GM21619 (cell line): Measurements from ENCODE around the gene KDM1A.

Experiments used
- ATAC-seq: cut with Tn5 transposase; IDR thresholded peaks from one replicate; pipeline ENCODE4 v1.9.1; 2021; ENCODE audit not compliant: unreplicated experiment

KDM1A gene

GRCh38 chr1:23103001-23103889, 84.0 kb downstream of the KDM1A start:
- no peak for ATAC-seq

- ATAC-seq, result no peak
Measured at GRCh38 chr1:23108918-23109533, 89.8 kb downstream of the KDM1A start.

- no peak for ATAC-seq
Measured at GRCh38 chr1:23110391-23110790, 91.1 kb downstream of the KDM1A start.

GRCh38 chr1:23111600-23112535, 92.6 kb downstream of the KDM1A start:
- ATAC-seq, result no peak

- ATAC-seq, result no peak
Measured at GRCh38 chr1:23114424-23115079, 95.3 kb downstream of the KDM1A start.

- no peak for ATAC-seq
Measured at GRCh38 chr1:23116216-23116836, 97.1 kb downstream of the KDM1A start.

GRCh38 chr1:23116921-23117699, 97.8 kb downstream of the KDM1A start:
- ATAC-seq, result no peak

GRCh38 chr1:23118407-23118806, 99.1 kb downstream of the KDM1A start:
- no peak for ATAC-seq

- no peak for ATAC-seq
Measured at GRCh38 chr1:23118957-23119792, 99.9 kb downstream of the KDM1A start.

- no peak for ATAC-seq
Measured at GRCh38 chr1:23120383-23120782, 101.1 kb downstream of the KDM1A start.

GRCh38 chr1:23122023-23122748, 102.9 kb downstream of the KDM1A start:
- no peak for ATAC-seq

GRCh38 chr1:23122796-23123195, 103.5 kb downstream of the KDM1A start:
- ATAC-seq, result no peak

- ATAC-seq, result no peak
Measured at GRCh38 chr1:23123528-23123927, 104.3 kb downstream of the KDM1A start.

GRCh38 chr1:23124259-23125026, 105.2 kb downstream of the KDM1A start:
- no peak for ATAC-seq

GRCh38 chr1:23125489-23125888, 106.2 kb downstream of the KDM1A start:
- ATAC-seq, result no peak

GRCh38 chr1:23126200-23126599, 106.9 kb downstream of the KDM1A start:
- no peak for ATAC-seq

- no peak for ATAC-seq
Measured at GRCh38 chr1:23126801-23127200, 107.5 kb downstream of the KDM1A start.
